PC-3 (cell line): Measurements from ENCODE around the gene ARL4D.

Experiments used
- CTCF ChIP-seq: fragments of 300-600 bp; sonication (generic); conservative IDR thresholded peaks from 2 replicates; pipeline ENCODE4 v1.5.1; 2017; ENCODE audit warnings: antibody characterized with exemption, low read depth, mild to moderate bottlenecking, low read length
- EZH2phosphoT487 ChIP-seq: fragments of 300-600 bp; sonication (generic); IDR thresholded peaks from 2 replicates; pipeline ENCODE4 v1.6.1; 2018; ENCODE audit warnings: mild to moderate bottlenecking, antibody characterized with exemption, low read length, borderline replicate concordance

- TF ChIP-seq CTCF (no peak), EZH2phosphoT487 (no peak)
Measured at GRCh38 chr17:43356999-43357398, 41.8 kb upstream of the ARL4D start.
